IgD-negative memory B cell (primary cell): ENCODE results near the gene LSP1. TPM values are rescaled to one million over a fixed set of nuclear protein-coding genes. Genes with fewer than 3 reads are reported as not detected.
A peak's percentile ranks its signal among the peaks of the same experiment; 100 is the strongest.

Source experiments
- H3K27ac Mint-ChIP-seq, 3 donors: one replicate each; pipeline ENCODE4 v1.8.0; 2020 to 2022; ENCODE audit warnings: mild to moderate bottlenecking in 3 of 3, mixed read lengths in 3 of 3, moderate library complexity in 1 of 3
- H3K27me3 Mint-ChIP-seq: one replicate; pipeline ENCODE4 v1.8.0; 2021; ENCODE audit warnings: mixed read lengths
- H3K36me3 Mint-ChIP-seq: one replicate; pipeline ENCODE4 v1.8.0; 2020; ENCODE audit warnings: mild to moderate bottlenecking, mixed read lengths
- H3K4me1 Mint-ChIP-seq, 3 donors: one replicate each; pipeline ENCODE4 v1.8.0; 2020 to 2022; ENCODE audit warnings: mixed read lengths in 3 of 3, mild to moderate bottlenecking in 1 of 3
- H3K4me3 Mint-ChIP-seq, 4 donors: one replicate each; pipeline ENCODE4 v1.8.0; 2020 to 2022; ENCODE audit warnings: mild to moderate bottlenecking in 4 of 4, mixed read lengths in 4 of 4, moderate library complexity in 3 of 4
- H3K9me3 Mint-ChIP-seq, 3 donors: one replicate each; pipeline ENCODE4 v1.8.0; 2020 to 2021; ENCODE audit warnings: mixed read lengths in 3 of 3, mild to moderate bottlenecking in 1 of 3
- polyA plus RNA-seq: library from polyadenylated mRNA; unstranded; fragments of 300-500 nt; fragmentation: Illumina TruSeq; gene quantifications from one replicate; pipeline ENCODE4 v1.2.3, GENCODE V29; 2021

Gene LSP1
- polyA plus RNA-seq, 1 donor from 2014 or later = 841 TPM

GRCh38 chr11:1858154-1858553 is 5.3 kb downstream of the LSP1 start:
- Mint-ChIP-seq H3K9me3 (no peaks in the 10 kb centered on the region), H3K4me3 (peak overlapping the region in 2 of 4 donors; percentile 55 to 65), H3K4me1 (peaks cover 0 to 14% (median 7%) of the 10 kb centered on the region in 3 donors), H3K36me3 (no peaks in the 10 kb centered on the region), H3K27me3 (no peaks in the 10 kb centered on the region), H3K27ac (peak overlapping the region in 1 of 3 donors; percentile 78)

GRCh38 chr11:1858576-1858975 is 5.7 kb downstream of the LSP1 start:
- H3K27me3 Mint-ChIP-seq = no peaks in the 10 kb centered on the region
- H3K4me1 Mint-ChIP-seq = peaks cover 0 to 15% (median 7%) of the 10 kb centered on the region in 3 donors
- H3K4me3 Mint-ChIP-seq = no peak overlapping the region
- H3K9me3 Mint-ChIP-seq = no peaks in the 10 kb centered on the region
- H3K36me3 Mint-ChIP-seq = no peaks in the 10 kb centered on the region
- H3K27ac Mint-ChIP-seq = peak overlapping the region in 1 of 3 donors; percentile 78

GRCh38 chr11:1859004-1859403 is 6.1 kb downstream of the LSP1 start:
- peak overlapping the region in 1 of 3 donors; percentile 78 for H3K27ac Mint-ChIP-seq
- no peaks in the 10 kb centered on the region for H3K36me3 Mint-ChIP-seq
- H3K4me3 Mint-ChIP-seq = peak overlapping the region in 2 of 4 donors; percentile 37 to 62
- H3K27me3 Mint-ChIP-seq = no peaks in the 10 kb centered on the region
- H3K9me3 Mint-ChIP-seq = no peaks in the 10 kb centered on the region
- H3K4me1 Mint-ChIP-seq = peaks cover 0 to 15% (median 7%) of the 10 kb centered on the region in 3 donors

GRCh38 chr11:1860108-1860507 is 7.2 kb downstream of the LSP1 start:
- no peaks in the 10 kb centered on the region for H3K36me3 Mint-ChIP-seq
- H3K4me1 Mint-ChIP-seq = peaks cover 0 to 15% (median 8%) of the 10 kb centered on the region in 3 donors
- H3K27ac Mint-ChIP-seq = no peak overlapping the region
- no peak overlapping the region for H3K4me3 Mint-ChIP-seq
- H3K9me3 Mint-ChIP-seq = no peaks in the 10 kb centered on the region
- no peaks in the 10 kb centered on the region for H3K27me3 Mint-ChIP-seq

GRCh38 chr11:1861435-1862411 is 8.8 kb downstream of the LSP1 start:
- no peak overlapping the region for H3K27ac Mint-ChIP-seq
- no peaks in the 10 kb centered on the region for H3K27me3 Mint-ChIP-seq

GRCh38 chr11:1862588-1863351 is 9.9 kb downstream of the LSP1 start:
- Mint-ChIP-seq H3K4me3 (peak overlapping the region in 1 of 4 donors; percentile 17), H3K27me3 (no peaks in the 10 kb centered on the region), H3K4me1 (peaks cover 0 to 10% (median 7%) of the 10 kb centered on the region in 3 donors), H3K27ac (no peak overlapping the region), H3K36me3 (no peaks in the 10 kb centered on the region), H3K9me3 (no peaks in the 10 kb centered on the region)

More at GRCh38 chr11:1861435-1862411, 8.8 kb downstream of the LSP1 start:
- Mint-ChIP-seq H3K9me3 (no peaks in the 10 kb centered on the region), H3K4me3 (no peak overlapping the region), H3K36me3 (no peaks in the 10 kb centered on the region), H3K4me1 (peaks cover 0 to 12% (median 9%) of the 10 kb centered on the region in 3 donors)

- no peak overlapping the region for H3K27ac Mint-ChIP-seq
- H3K27me3 Mint-ChIP-seq = no peaks in the 10 kb centered on the region
- peaks cover 0 to 14% (median 11%) of the 10 kb centered on the region in 3 donors for H3K4me1 Mint-ChIP-seq
- H3K4me3 Mint-ChIP-seq = no peak overlapping the region
- no peaks in the 10 kb centered on the region for H3K36me3 Mint-ChIP-seq
- H3K9me3 Mint-ChIP-seq = no peaks in the 10 kb centered on the region
Observed at GRCh38 chr11:1863352-1864216, 10.7 kb downstream of the LSP1 start.

GRCh38 chr11:1864231-1864630 is 11.3 kb downstream of the LSP1 start:
- H3K27ac Mint-ChIP-seq = no peak overlapping the region
- H3K9me3 Mint-ChIP-seq = no peaks in the 10 kb centered on the region
- no peaks in the 10 kb centered on the region for H3K36me3 Mint-ChIP-seq
- peaks cover 0 to 17% (median 16%) of the 10 kb centered on the region in 3 donors for H3K4me1 Mint-ChIP-seq
- peak overlapping the region in 2 of 4 donors; percentile 14 to 54 for H3K4me3 Mint-ChIP-seq
- no peaks in the 10 kb centered on the region for H3K27me3 Mint-ChIP-seq

GRCh38 chr11:1864831-1865665 is 12.2 kb downstream of the LSP1 start:
- no peaks in the 10 kb centered on the region for H3K9me3 Mint-ChIP-seq

GRCh38 chr11:1866226-1866625 is 13.3 kb downstream of the LSP1 start:
- Mint-ChIP-seq H3K4me1 (peaks cover 0 to 28% (median 23%) of the 10 kb centered on the region in 3 donors), H3K27ac (no peak overlapping the region), H3K36me3 (no peaks in the 10 kb centered on the region), H3K9me3 (no peaks in the 10 kb centered on the region), H3K4me3 (peak overlapping the region in 2 of 4 donors; percentile 41 to 75), H3K27me3 (no peaks in the 10 kb centered on the region)

More at GRCh38 chr11:1864831-1865665, 12.2 kb downstream of the LSP1 start:
- H3K4me1 Mint-ChIP-seq = peaks cover 0 to 20% (median 16%) of the 10 kb centered on the region in 3 donors
- no peaks in the 10 kb centered on the region for H3K36me3 Mint-ChIP-seq
- no peaks in the 10 kb centered on the region for H3K27me3 Mint-ChIP-seq
- peak overlapping the region in 2 of 3 donors; percentile 62 to 73 for H3K27ac Mint-ChIP-seq
- peak overlapping the region in 2 of 4 donors; percentile 22 to 84 for H3K4me3 Mint-ChIP-seq

- no peaks in the 10 kb centered on the region for H3K36me3 Mint-ChIP-seq
- peaks cover 0 to 29% (median 23%) of the 10 kb centered on the region in 3 donors for H3K4me1 Mint-ChIP-seq
- no peaks in the 10 kb centered on the region for H3K9me3 Mint-ChIP-seq
- H3K4me3 Mint-ChIP-seq = peak overlapping the region in 1 of 4 donors; percentile 75
- H3K27me3 Mint-ChIP-seq = no peaks in the 10 kb centered on the region
- H3K27ac Mint-ChIP-seq = no peak overlapping the region
Observed at GRCh38 chr11:1866776-1867175, 13.9 kb downstream of the LSP1 start.

GRCh38 chr11:1867381-1867780 is 14.5 kb downstream of the LSP1 start:
- Mint-ChIP-seq H3K36me3 (no peaks in the 10 kb centered on the region), H3K27ac (no peak overlapping the region), H3K27me3 (no peaks in the 10 kb centered on the region), H3K4me1 (peaks cover 0 to 33% (median 23%) of the 10 kb centered on the region in 3 donors), H3K9me3 (no peaks in the 10 kb centered on the region), H3K4me3 (no peak overlapping the region)

GRCh38 chr11:1868056-1868635 is 15.3 kb downstream of the LSP1 start:
- H3K4me3 Mint-ChIP-seq = peak overlapping the region in 2 of 4 donors; percentile 5 to 37
- H3K4me1 Mint-ChIP-seq = peaks cover 0 to 37% (median 24%) of the 10 kb centered on the region in 3 donors
- H3K36me3 Mint-ChIP-seq = no peaks in the 10 kb centered on the region
- no peaks in the 10 kb centered on the region for H3K9me3 Mint-ChIP-seq
- no peak overlapping the region for H3K27ac Mint-ChIP-seq
- H3K27me3 Mint-ChIP-seq = no peaks in the 10 kb centered on the region
